GM12891 (cell line): ENCODE data around the gene AK5.

Source experiments
- PAX5 ChIP-seq: IDR thresholded peaks from 2 replicates; pipeline ENCODE4 v1.6.1; 2011; ENCODE audit warnings: low read length, moderate library complexity, mild to moderate bottlenecking; ENCODE audit not compliant: insufficient read depth, severe bottlenecking
- POLR2A ChIP-seq: IDR thresholded peaks from 2 replicates; pipeline ENCODE4 v1.6.1; 2011; ENCODE audit warnings: low read depth, low read length, control low read depth
- POLR2AphosphoS5 ChIP-seq: IDR thresholded peaks from 2 replicates; pipeline ENCODE4 v1.6.1; 2011; ENCODE audit warnings: low read depth, low read length, control low read depth
- POU2F2 ChIP-seq: IDR thresholded peaks from 2 replicates; pipeline ENCODE4 v1.6.1; 2011; ENCODE audit warnings: low read depth, mild to moderate bottlenecking, control low read depth, low read length, moderate library complexity
- SPI1 ChIP-seq: IDR thresholded peaks from 2 replicates; pipeline ENCODE4 v1.6.1; 2011; ENCODE audit warnings: low read depth, low read length, control low read depth
- TAF1 ChIP-seq: IDR thresholded peaks from 2 replicates; pipeline ENCODE4 v1.6.1; 2011; ENCODE audit warnings: low read depth, low read length, control low read depth

GRCh38 chr1:77594366-77595112 lies 312.7 kb downstream of the AK5 start:
- TF ChIP-seq POLR2A (no peak), POLR2AphosphoS5 (no peak), TAF1 (no peak), POU2F2 (no peak), SPI1 (no peak), PAX5 (no peak)
